Right atrium auricular region (tissue), 2 donors: ENCODE measurements around the gene NEK4. TPM values are rescaled to one million over a fixed set of nuclear protein-coding genes. Genes with fewer than 3 reads are reported as not detected.
A peak's percentile ranks its signal among the peaks of the same experiment; 100 is the strongest.

Source experiments
- DNase-seq: peaks from one replicate; pipeline ENCODE4 v3.0.0-alpha.2; 2019; ENCODE audit warnings: low spot score
- H3K27ac ChIP-seq, 2 donors: fragments of 200-600 bp; sonication (generic); 1 replicate in 1 of 2; 2 replicates in 1 of 2; pipeline ENCODE4 v1.5.1; 2016 to 2019
- H3K27me3 ChIP-seq, 2 donors: fragments of 200-600 bp; sonication (generic); one replicate each; pipeline versions ENCODE4 v1.5.1 to v1.6.0; 2017 to 2019
- H3K36me3 ChIP-seq: fragments of 200-600 bp; sonication (generic); one replicate; pipeline ENCODE4 v1.5.1; 2016
- H3K4me1 ChIP-seq, 2 donors: fragments of 200-600 bp; sonication (generic); one replicate each; pipeline versions ENCODE4 v1.5.1 to v1.6.0; 2017 to 2019
- H3K4me3 ChIP-seq, 2 donors: fragments of 200-600 bp; sonication (generic); 1 replicate in 1 of 2; 2 replicates in 1 of 2; pipeline ENCODE4 v1.5.1; 2017 to 2019; ENCODE audit warnings: mild to moderate bottlenecking in 1 of 2, moderate library complexity in 1 of 2
- H3K9me3 ChIP-seq, 2 donors: fragments of 200-600 bp; sonication (generic); one replicate each; pipeline ENCODE4 v1.5.1; 2019
- CTCF ChIP-seq, 2 donors: fragments of 200-600 bp; sonication (generic); IDR thresholded peaks; one replicate each; pipeline ENCODE4 v1.5.1; 2019; ENCODE audit warnings: antibody characterized with exemption in 2 of 2
- total RNA-seq, 2 donors: library from RNA; depleted of rRNA; stranded (reverse); fragments of >200 nt; gene quantifications; one replicate each; pipeline ENCODE4 v1.1.0, GENCODE V29; 2016

The NEK4 gene
- total RNA-seq, 2 donors from 2014 or later: 12.8 to 14.6 TPM

GRCh38 chr3:52752045-52752660, 18.6 kb downstream of the NEK4 start:
- Histone ChIP-seq H3K4me1 (no peaks in the 10 kb centered on the region), H3K27ac (no peak overlapping the region), H3K36me3 (peaks cover 61% of the 10 kb centered on the region), H3K4me3 (no peak overlapping the region), H3K27me3 (no peaks in the 10 kb centered on the region), H3K9me3 (no peaks in the 10 kb centered on the region)
- TF ChIP-seq CTCF (IDR thresholded peaks at IDR 0.05): no peak
- no peak for DNase-seq

DNA sequence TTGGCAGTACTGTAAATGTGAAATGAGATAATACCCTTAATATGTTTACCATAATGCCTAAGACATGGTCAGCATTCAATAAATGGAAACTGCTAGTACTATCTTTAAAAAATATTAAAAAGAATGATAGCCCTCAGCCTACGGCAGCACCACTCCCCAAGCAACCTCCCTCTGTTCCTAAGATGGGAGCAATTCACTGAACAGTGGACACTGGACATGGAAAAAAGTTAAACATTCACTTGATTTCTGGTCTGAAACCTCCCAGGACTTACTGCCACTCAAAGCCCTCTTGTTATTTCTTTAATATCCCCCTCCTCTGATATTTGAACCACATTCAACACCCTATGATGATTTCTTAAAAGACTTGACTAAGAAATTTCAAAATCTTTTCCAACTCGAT, 27.0 kb downstream of the NEK4 start:
- Histone ChIP-seq H3K4me3 (no peak overlapping the region), H3K27me3 (no peaks in the 10 kb centered on the region), H3K4me1 (no peaks in the 10 kb centered on the region), H3K27ac (no peak overlapping the region), H3K36me3 (peaks cover 83% of the 10 kb centered on the region), H3K9me3 (no peaks in the 10 kb centered on the region)
- DNase-seq: no peak
- no peak for TF ChIP-seq CTCF (IDR thresholded peaks at IDR 0.05)

GRCh38 chr3:52743152-52743551, 27.6 kb downstream of the NEK4 start:
- H3K9me3 ChIP-seq: no peaks in the 10 kb centered on the region
- H3K27ac ChIP-seq: no peak overlapping the region
- no peak for DNase-seq
- H3K4me1 ChIP-seq: no peaks in the 10 kb centered on the region
- peaks cover 83% of the 10 kb centered on the region for H3K36me3 ChIP-seq
- no peaks in the 10 kb centered on the region for H3K27me3 ChIP-seq
- H3K4me3 ChIP-seq: no peak overlapping the region
- no peak for TF ChIP-seq CTCF (IDR thresholded peaks at IDR 0.05)

DNA sequence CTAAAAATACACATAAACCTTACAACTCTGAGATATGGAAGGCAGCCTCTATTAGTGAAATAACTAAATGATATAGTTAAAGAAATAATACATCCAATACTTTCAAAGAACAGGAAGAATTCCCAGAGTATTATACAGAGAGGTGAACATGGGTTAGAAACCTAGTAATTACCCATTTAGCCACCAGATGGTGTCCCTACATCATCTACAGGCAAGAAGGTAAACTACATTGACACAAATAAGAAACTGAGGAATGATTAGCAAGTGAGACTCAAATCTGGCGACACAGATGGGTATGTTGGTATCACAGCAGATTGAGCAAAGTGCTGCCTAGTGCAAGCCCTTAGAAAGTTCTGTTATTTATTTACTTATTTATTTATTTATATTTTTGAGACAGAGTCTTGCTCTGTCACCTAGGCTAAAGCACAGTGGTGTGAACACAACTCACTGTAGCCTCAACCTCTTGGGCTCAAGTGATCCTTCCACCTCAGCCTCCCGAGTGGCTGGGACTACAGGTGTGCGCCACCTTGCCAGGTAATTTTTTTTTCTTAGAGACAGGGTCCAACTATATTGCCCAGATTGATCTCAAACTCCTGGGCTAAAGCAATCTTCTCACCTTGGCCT, 28.2 kb downstream of the NEK4 start:
- H3K4me1 ChIP-seq: no peaks in the 10 kb centered on the region
- H3K27me3 ChIP-seq: no peaks in the 10 kb centered on the region
- H3K36me3 ChIP-seq: peaks cover 83% of the 10 kb centered on the region
- H3K27ac ChIP-seq: no peak overlapping the region
- peak; percentile 45 to 67 for TF ChIP-seq CTCF (IDR thresholded peaks at IDR 0.05)
- no peaks in the 10 kb centered on the region for H3K9me3 ChIP-seq
- no peak for DNase-seq
- H3K4me3 ChIP-seq: no peak overlapping the region

GRCh38 chr3:52739730-52740129, 31.0 kb downstream of the NEK4 start:
- Histone ChIP-seq H3K9me3 (no peaks in the 10 kb centered on the region), H3K36me3 (peaks cover 76% of the 10 kb centered on the region), H3K4me3 (no peak overlapping the region), H3K4me1 (no peaks in the 10 kb centered on the region), H3K27me3 (no peaks in the 10 kb centered on the region), H3K27ac (no peak overlapping the region)
- TF ChIP-seq CTCF (IDR thresholded peaks at IDR 0.05): no peak
- DNase-seq: no peak
